HepG2 (cell line): ENCODE results near the gene FNDC3B. TPM values are rescaled to one million over a fixed set of nuclear protein-coding genes. Genes with fewer than 3 reads are reported as not detected.
A peak's percentile ranks its signal among the peaks of the same experiment; 100 is the strongest.

Source experiments
- AGO2 ChIP-seq: fragments of 200-400 bp; formaldehyde crosslinking; optimal IDR thresholded peaks from 2 replicates; pipeline ENCODE3; 2017; ENCODE audit warnings: mild to moderate bottlenecking, low read depth, low read length, moderate library complexity
- DNMT1 ChIP-seq: sonication (generic); formaldehyde crosslinking; IDR thresholded peaks from 2 replicates; pipeline ENCODE4 v1.5.1; 2020; ENCODE audit warnings: mild to moderate bottlenecking, missing genetic modification reagents
- GPBP1L1 ChIP-seq: sonication (generic); formaldehyde crosslinking; IDR thresholded peaks from 2 replicates; pipeline ENCODE4 v1.5.0; 2020; ENCODE audit warnings: mild to moderate bottlenecking, missing genetic modification reagents
- NFKB2 ChIP-seq: sonication (generic); formaldehyde crosslinking; IDR thresholded peaks from 2 replicates; pipeline ENCODE4 v1.4.0; 2020; ENCODE audit warnings: missing genetic modification reagents, borderline replicate concordance
- RBM22 ChIP-seq: fragments of 200-400 bp; formaldehyde crosslinking; optimal IDR thresholded peaks from 2 replicates; pipeline ENCODE3; 2017; ENCODE audit warnings: mild to moderate bottlenecking, low read length, moderate library complexity
- RFXAP ChIP-seq: sonication (generic); formaldehyde crosslinking; IDR thresholded peaks from 2 replicates; pipeline ENCODE4 v1.4.0; 2020; ENCODE audit warnings: missing genetic modification reagents, borderline replicate concordance
- TEAD2 ChIP-seq: sonication (generic); formaldehyde crosslinking; IDR thresholded peaks from 2 replicates; pipeline ENCODE4 v1.9.0; 2021; ENCODE audit warnings: missing genetic modification reagents
- TMF1 ChIP-seq: sonication (generic); formaldehyde crosslinking; IDR thresholded peaks from 2 replicates; pipeline ENCODE4 v1.8.1; 2022; ENCODE audit warnings: low read depth, missing genetic modification reagents
- ZFYVE20 ChIP-seq: sonication (generic); formaldehyde crosslinking; IDR thresholded peaks from 2 replicates; pipeline ENCODE4 v1.8.0; 2023; ENCODE audit warnings: low read depth, mild to moderate bottlenecking, moderate library complexity, missing genetic modification reagents, borderline replicate concordance
- ZIK1 ChIP-seq: sonication (generic); formaldehyde crosslinking; IDR thresholded peaks from 2 replicates; pipeline ENCODE4 v1.5.0; 2020; ENCODE audit warnings: mild to moderate bottlenecking, low read depth, missing genetic modification reagents, borderline replicate concordance
- ZNF407 ChIP-seq: sonication (generic); formaldehyde crosslinking; IDR thresholded peaks from one replicate; pipeline ENCODE4 v1.5.1; 2020; ENCODE audit warnings: mild to moderate bottlenecking, missing genetic modification reagents; ENCODE audit errors: not compliant biosample characterization
- polyA plus RNA-seq, 8 experiments: library from polyadenylated mRNA; depleted of rRNA in 3 of 8; stranded (reverse) in 7 of 8; unstranded in 1 of 8; fragments of >200 nt; fragmentation: Illumina TruSeq in 4 of 8; extraction: Trizol in 4 of 8; gene quantifications; 2 replicates each; pipeline versions ENCODE4 v1.2.1 to v1.2.3, GENCODE V29; 2011 to 2016; ENCODE audit warnings: low read depth in 4 of 8, missing spikeins in 1 of 8, mixed read lengths in 1 of 8; ENCODE audit not compliant: insufficient read depth in 1 of 8
- total RNA-seq, 5 experiments: library from RNA; depleted of rRNA; stranded (reverse); fragments of >200 nt; fragmentation: Illumina TruSeq; extraction: Trizol; gene quantifications; 2 replicates each; pipeline ENCODE4 v1.2.3, GENCODE V29; 2016; ENCODE audit warnings: low read depth in 1 of 5
- TF ChIP-seq, protein P1 (sequence below): sonication (generic); formaldehyde crosslinking; IDR thresholded peaks from 2 replicates; pipeline ENCODE4 v1.4.0; 2020; ENCODE audit warnings: mild to moderate bottlenecking, low read depth, missing genetic modification reagents
- TF ChIP-seq, protein P2 (sequence below): sonication (generic); formaldehyde crosslinking; IDR thresholded peaks from 2 replicates; pipeline ENCODE4 v1.8.1; 2022; ENCODE audit warnings: low read depth, mild to moderate bottlenecking, missing genetic modification reagents

Gene FNDC3B
- total and polyA plus RNA-seq, 2 of the 13 experiments (the other 11 are each of a cell fraction or from before 2014, with no cell fraction given) = 74.8 to 103 TPM

- TF ChIP-seq, protein P1, sequence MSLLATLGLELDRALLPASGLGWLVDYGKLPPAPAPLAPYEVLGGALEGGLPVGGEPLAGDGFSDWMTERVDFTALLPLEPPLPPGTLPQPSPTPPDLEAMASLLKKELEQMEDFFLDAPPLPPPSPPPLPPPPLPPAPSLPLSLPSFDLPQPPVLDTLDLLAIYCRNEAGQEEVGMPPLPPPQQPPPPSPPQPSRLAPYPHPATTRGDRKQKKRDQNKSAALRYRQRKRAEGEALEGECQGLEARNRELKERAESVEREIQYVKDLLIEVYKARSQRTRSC (CRISPR knock-in tag) = no peak
- TF ChIP-seq GPBP1L1 (CRISPR knock-in tag) = no peak
- TF ChIP-seq, protein P2, sequence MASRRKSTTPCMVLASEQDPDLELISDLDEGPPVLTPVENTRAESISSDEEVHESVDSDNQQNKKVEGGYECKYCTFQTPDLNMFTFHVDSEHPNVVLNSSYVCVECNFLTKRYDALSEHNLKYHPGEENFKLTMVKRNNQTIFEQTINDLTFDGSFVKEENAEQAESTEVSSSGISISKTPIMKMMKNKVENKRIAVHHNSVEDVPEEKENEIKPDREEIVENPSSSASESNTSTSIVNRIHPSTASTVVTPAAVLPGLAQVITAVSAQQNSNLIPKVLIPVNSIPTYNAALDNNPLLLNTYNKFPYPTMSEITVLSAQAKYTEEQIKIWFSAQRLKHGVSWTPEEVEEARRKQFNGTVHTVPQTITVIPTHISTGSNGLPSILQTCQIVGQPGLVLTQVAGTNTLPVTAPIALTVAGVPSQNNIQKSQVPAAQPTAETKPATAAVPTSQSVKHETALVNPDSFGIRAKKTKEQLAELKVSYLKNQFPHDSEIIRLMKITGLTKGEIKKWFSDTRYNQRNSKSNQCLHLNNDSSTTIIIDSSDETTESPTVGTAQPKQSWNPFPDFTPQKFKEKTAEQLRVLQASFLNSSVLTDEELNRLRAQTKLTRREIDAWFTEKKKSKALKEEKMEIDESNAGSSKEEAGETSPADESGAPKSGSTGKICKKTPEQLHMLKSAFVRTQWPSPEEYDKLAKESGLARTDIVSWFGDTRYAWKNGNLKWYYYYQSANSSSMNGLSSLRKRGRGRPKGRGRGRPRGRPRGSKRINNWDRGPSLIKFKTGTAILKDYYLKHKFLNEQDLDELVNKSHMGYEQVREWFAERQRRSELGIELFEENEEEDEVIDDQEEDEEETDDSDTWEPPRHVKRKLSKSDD (CRISPR knock-in tag) = no peak
- TF ChIP-seq RBM22 = peak; percentile 97
- peak; percentile 34 for TF ChIP-seq AGO2
- no peak for TF ChIP-seq DNMT1
- no peak for TF ChIP-seq NFKB2
- no peak for TF ChIP-seq ZNF407
- no peak for TF ChIP-seq TEAD2 (CRISPR knock-in tag)
- TF ChIP-seq TMF1 (CRISPR knock-in tag) = no peak
- no peak for TF ChIP-seq ZFYVE20 (CRISPR knock-in tag)
- no peak for TF ChIP-seq RFXAP
- TF ChIP-seq ZIK1 = no peak
These were observed 363.7 kb downstream of the FNDC3B start (continued) for GRCh38 chr3:172402892-172403643.
